Measurements from ENCODE around the gene TUBA1C.
"Not testable (repeated sequence)": the region's sequence is repeated elsewhere in the genome, so short reads cannot be mapped to it uniquely, and the experiment has no call there.

Gene TUBA1C

GRCh38 chr12:49231878-49232655 is 32.8 kb upstream of the TUBA1C start:
- TF ChIP-seq TAF1 (IDR thresholded peaks at IDR 0.05; ENCODE audit: borderline replicate concordance, low read depth, low read length) (no peak), POLR2A (IDR thresholded peaks at IDR 0.05; ENCODE audit: low read depth, low read length) (no peak), POLR2AphosphoS5 (IDR thresholded peaks at IDR 0.05; ENCODE audit: low read depth, low read length) (no peak)
- no peak for DNase-seq (ENCODE audit: insufficient read length)
- FAIRE-seq = no peak

GRCh38 chr12:49232940-49233841 is 31.7 kb upstream of the TUBA1C start:
- TF ChIP-seq POLR2AphosphoS5 (IDR thresholded peaks at IDR 0.05; ENCODE audit: low read depth, low read length) (no peak), POLR2A (IDR thresholded peaks at IDR 0.05; ENCODE audit: low read depth, low read length) (no peak), TAF1 (IDR thresholded peaks at IDR 0.05; ENCODE audit: borderline replicate concordance, low read depth, low read length) (no peak)
- DNase-seq (ENCODE audit: insufficient read length) = no peak
- no peak for FAIRE-seq

GRCh38 chr12:49233842-49234526 is 30.9 kb upstream of the TUBA1C start:
- FAIRE-seq (peak; percentile 9), DNase-seq (ENCODE audit: insufficient read length) (no peak)
- TF ChIP-seq POLR2A (IDR thresholded peaks at IDR 0.05; ENCODE audit: low read depth, low read length) (peak; percentile 64), TAF1 (IDR thresholded peaks at IDR 0.05; ENCODE audit: borderline replicate concordance, low read depth, low read length) (no peak)

GRCh38 chr12:49236423-49236822 is 28.5 kb upstream of the TUBA1C start:
- FAIRE-seq (no peak), DNase-seq (ENCODE audit: insufficient read length) (no peak)
- TF ChIP-seq POLR2A (IDR thresholded peaks at IDR 0.05; ENCODE audit: low read depth, low read length) = no peak

- TF ChIP-seq TAF1 (IDR thresholded peaks at IDR 0.05; ENCODE audit: borderline replicate concordance, low read depth, low read length) = no peak
- no peak for TF ChIP-seq POLR2AphosphoS5 (IDR thresholded peaks at IDR 0.05; ENCODE audit: low read depth, low read length)
- TF ChIP-seq POLR2A (IDR thresholded peaks at IDR 0.05; ENCODE audit: low read depth, low read length) = no peak
- DNase-seq (ENCODE audit: insufficient read length) (no peak), FAIRE-seq (no peak)
Measured at GRCh38 chr12:49243631-49244030, 21.3 kb upstream of the TUBA1C start.

GRCh38 chr12:49244176-49244575 is 20.7 kb upstream of the TUBA1C start:
- DNase-seq (ENCODE audit: insufficient read length) (no peak), FAIRE-seq (no peak)
- TF ChIP-seq POLR2A (IDR thresholded peaks at IDR 0.05; ENCODE audit: low read depth, low read length) (no peak), POLR2AphosphoS5 (IDR thresholded peaks at IDR 0.05; ENCODE audit: low read depth, low read length) (no peak), TAF1 (IDR thresholded peaks at IDR 0.05; ENCODE audit: borderline replicate concordance, low read depth, low read length) (no peak)

- TF ChIP-seq POLR2AphosphoS5 (IDR thresholded peaks at IDR 0.05; ENCODE audit: low read depth, low read length) (no peak), POLR2A (IDR thresholded peaks at IDR 0.05; ENCODE audit: low read depth, low read length) (no peak), TAF1 (IDR thresholded peaks at IDR 0.05; ENCODE audit: borderline replicate concordance, low read depth, low read length) (no peak)
- FAIRE-seq = no peak
- no peak for DNase-seq (ENCODE audit: insufficient read length)
Measured at GRCh38 chr12:49251357-49251756, 13.5 kb upstream of the TUBA1C start.

GRCh38 chr12:49253033-49253623 is 11.8 kb upstream of the TUBA1C start:
- TF ChIP-seq TAF1 (IDR thresholded peaks at IDR 0.05; ENCODE audit: borderline replicate concordance, low read depth, low read length) (no peak), POLR2AphosphoS5 (IDR thresholded peaks at IDR 0.05; ENCODE audit: low read depth, low read length) (no peak), POLR2A (IDR thresholded peaks at IDR 0.05; ENCODE audit: low read depth, low read length) (no peak)
- DNase-seq (ENCODE audit: insufficient read length) (no peak), FAIRE-seq (no peak)

- not testable (repeated sequence) for FAIRE-seq; DNase-seq (ENCODE audit: insufficient read length)
Measured at GRCh38 chr12:49255456-49255855, 9.4 kb upstream of the TUBA1C start.

- DNase-seq (ENCODE audit: insufficient read length) (no peak), FAIRE-seq (no peak)
- no peak for TF ChIP-seq POLR2A (IDR thresholded peaks at IDR 0.05; ENCODE audit: low read depth, low read length)
- TF ChIP-seq TAF1 (IDR thresholded peaks at IDR 0.05; ENCODE audit: borderline replicate concordance, low read depth, low read length) = no peak
- TF ChIP-seq POLR2AphosphoS5 (IDR thresholded peaks at IDR 0.05; ENCODE audit: low read depth, low read length) = no peak
Measured at GRCh38 chr12:49255857-49256637, 8.8 kb upstream of the TUBA1C start.

- DNase-seq (ENCODE audit: insufficient read length); FAIRE-seq: not testable (repeated sequence)
Measured at GRCh38 chr12:49257508-49258184, 7.2 kb upstream of the TUBA1C start.

Data from GM12892 (cell line).